Lower leg skin (tissue), 3 donors: ENCODE measurements around the gene MAP3K19.

Experiments
- POLR2A ChIP-seq, 2 donors: fragments of 450-650 bp; IDR thresholded peaks; one replicate each; pipeline ENCODE4 v1.6.1; 2016 to 2017; ENCODE audit warnings: antibody characterized with exemption in 2 of 2, mild to moderate bottlenecking in 1 of 2, moderate library complexity in 1 of 2
- TF ChIP-seq, protein P1 (sequence below), 3 donors: fragments of 450-650 bp; IDR thresholded peaks; one replicate each; pipeline ENCODE4 v1.5.1; 2016; ENCODE audit warnings: antibody characterized with exemption in 3 of 3, mild to moderate bottlenecking in 3 of 3, moderate library complexity in 2 of 3

DNA sequence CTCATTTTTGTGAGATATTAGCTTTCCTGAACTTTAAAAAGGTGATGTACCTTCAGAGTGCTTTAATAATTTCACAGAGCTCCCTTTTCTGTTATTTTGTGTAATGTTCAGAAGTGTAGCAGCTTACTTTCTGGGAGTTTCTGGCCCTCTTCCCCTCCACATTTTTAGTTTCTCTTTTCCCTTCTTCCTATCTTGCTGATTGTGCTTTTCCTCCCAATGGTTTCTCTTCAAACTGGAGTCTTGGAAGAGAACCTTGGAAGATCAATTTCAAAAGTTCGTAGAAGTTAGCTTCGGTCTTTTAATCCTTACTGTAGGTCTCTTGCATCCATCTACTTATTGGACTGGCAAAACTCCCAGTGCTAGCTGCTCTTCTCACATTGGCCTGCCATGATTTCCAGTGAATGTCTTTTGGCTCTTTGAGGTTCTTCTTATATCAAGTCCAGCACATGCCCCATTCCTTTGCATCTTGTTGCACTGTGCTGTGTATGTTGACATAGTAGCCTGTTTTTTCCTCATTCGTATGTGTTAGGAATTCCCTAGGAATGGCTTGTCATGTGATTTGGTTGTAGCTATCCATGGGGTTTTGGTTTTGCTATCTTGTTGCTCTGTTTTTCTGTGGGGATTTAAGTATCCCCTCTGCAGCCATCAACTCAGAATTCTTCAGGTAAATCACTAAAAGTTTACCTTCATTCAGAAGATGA, 120.9 kb downstream of the MAP3K19 start:
- no peak for TF ChIP-seq POLR2A (IDR thresholded peaks at IDR 0.05)
- TF ChIP-seq, protein P1, sequence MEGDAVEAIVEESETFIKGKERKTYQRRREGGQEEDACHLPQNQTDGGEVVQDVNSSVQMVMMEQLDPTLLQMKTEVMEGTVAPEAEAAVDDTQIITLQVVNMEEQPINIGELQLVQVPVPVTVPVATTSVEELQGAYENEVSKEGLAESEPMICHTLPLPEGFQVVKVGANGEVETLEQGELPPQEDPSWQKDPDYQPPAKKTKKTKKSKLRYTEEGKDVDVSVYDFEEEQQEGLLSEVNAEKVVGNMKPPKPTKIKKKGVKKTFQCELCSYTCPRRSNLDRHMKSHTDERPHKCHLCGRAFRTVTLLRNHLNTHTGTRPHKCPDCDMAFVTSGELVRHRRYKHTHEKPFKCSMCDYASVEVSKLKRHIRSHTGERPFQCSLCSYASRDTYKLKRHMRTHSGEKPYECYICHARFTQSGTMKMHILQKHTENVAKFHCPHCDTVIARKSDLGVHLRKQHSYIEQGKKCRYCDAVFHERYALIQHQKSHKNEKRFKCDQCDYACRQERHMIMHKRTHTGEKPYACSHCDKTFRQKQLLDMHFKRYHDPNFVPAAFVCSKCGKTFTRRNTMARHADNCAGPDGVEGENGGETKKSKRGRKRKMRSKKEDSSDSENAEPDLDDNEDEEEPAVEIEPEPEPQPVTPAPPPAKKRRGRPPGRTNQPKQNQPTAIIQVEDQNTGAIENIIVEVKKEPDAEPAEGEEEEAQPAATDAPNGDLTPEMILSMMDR (IDR thresholded peaks at IDR 0.05): no peak
